ENCODE results near the gene AP3S2. TPM values are rescaled to one million over a fixed set of nuclear protein-coding genes. Genes with fewer than 3 reads are reported as not detected.

Gene AP3S2
- polyA plus RNA-seq, 1 experiment, result 23.5 TPM

GRCh38 chr15:89802986-89803824, 90.6 kb downstream of the AP3S2 start:
- ChIA-PET POLR2A (no interaction called here), CTCF (interaction anchor here (1.1 to 2.4 kb wide), 2 partner anchors 43 to 72 kb away, joined by 3 to 10 read pairs; no protein-coding TSS in a partner anchor)
- Histone ChIP-seq H3K36me3 (ENCODE audit: control insufficient read depth, insufficient read depth, low read length) (peaks cover 74% of the 10 kb centered on the region), H3K4me3 (ENCODE audit: low read depth, low read length) (no peak overlapping the region), H3K27me3 (ENCODE audit: control insufficient read depth, insufficient read depth, low read length) (no peaks in the 10 kb centered on the region)
- DNase-seq (ENCODE audit: low read depth), result no peak
- no peak for TF ChIP-seq CTCF (IDR thresholded peaks at IDR 0.05; ENCODE audit: insufficient read depth, low read depth, low read length)

GRCh38 chr15:89802231-89802928, 91.4 kb downstream of the AP3S2 start:
- CTCF ChIA-PET, result interaction anchor here (0.6 to 2.4 kb wide), 3 partner anchors 9 to 161 kb away, joined by 3 to 10 read pairs (median 4); no protein-coding TSS in a partner anchor
- no peak overlapping the region for H3K4me3 ChIP-seq (ENCODE audit: low read depth, low read length)

GRCh38 chr15:89801471-89802195, 92.2 kb downstream of the AP3S2 start:
- peaks cover 83% of the 10 kb centered on the region for H3K36me3 ChIP-seq (ENCODE audit: control insufficient read depth, insufficient read depth, low read length)
- no peaks in the 10 kb centered on the region for H3K27me3 ChIP-seq (ENCODE audit: control insufficient read depth, insufficient read depth, low read length)
- H3K4me3 ChIP-seq (ENCODE audit: low read depth, low read length), result no peak overlapping the region
- no peak for TF ChIP-seq CTCF (IDR thresholded peaks at IDR 0.05; ENCODE audit: insufficient read depth, low read depth, low read length)
- ChIA-PET POLR2A (no interaction called here), CTCF (interaction anchor here (1.1 to 2.4 kb wide), 2 partner anchors 10 to 74 kb away, joined by 4 to 10 read pairs; no protein-coding TSS in a partner anchor)
- DNase-seq (ENCODE audit: low read depth), result no peak

More at GRCh38 chr15:89802231-89802928, 91.4 kb downstream of the AP3S2 start:
- TF ChIP-seq CTCF (IDR thresholded peaks at IDR 0.05; ENCODE audit: insufficient read depth, low read depth, low read length), result no peak
- POLR2A ChIA-PET, result no interaction called here
- Histone ChIP-seq H3K36me3 (ENCODE audit: control insufficient read depth, insufficient read depth, low read length) (peaks cover 80% of the 10 kb centered on the region), H3K27me3 (ENCODE audit: control insufficient read depth, insufficient read depth, low read length) (no peaks in the 10 kb centered on the region)
- DNase-seq (ENCODE audit: low read depth), result no peak

- ChIA-PET POLR2A (no interaction called here), CTCF (interaction anchor here (1.1 to 2.3 kb wide), 2 partner anchors 39 to 75 kb away, joined by 3 to 7 read pairs; no protein-coding TSS in a partner anchor)
These were observed 93.8 kb downstream of the AP3S2 start for GRCh38 chr15:89799918-89800498.

More at GRCh38 chr15:89799918-89800498, 93.8 kb downstream of the AP3S2 start:
- no peak for TF ChIP-seq CTCF (IDR thresholded peaks at IDR 0.05; ENCODE audit: insufficient read depth, low read depth, low read length)
- no peak for DNase-seq (ENCODE audit: low read depth)
- H3K27me3 ChIP-seq (ENCODE audit: control insufficient read depth, insufficient read depth, low read length), result no peaks in the 10 kb centered on the region
- peaks cover 72% of the 10 kb centered on the region for H3K36me3 ChIP-seq (ENCODE audit: control insufficient read depth, insufficient read depth, low read length)
- no peak overlapping the region for H3K4me3 ChIP-seq (ENCODE audit: low read depth, low read length)

Data from BJ (cell line).